UCSD-AML1 (cell line): ENCODE data around the gene EPHA2.
"Not testable (repeated sequence)": the region's sequence is repeated elsewhere in the genome, so short reads cannot be mapped to it uniquely, and the experiment has no call there.

ENCODE experiments used
- DNase-seq: peaks from one replicate; lab custom pipeline; 2025; ENCODE audit not compliant: unreplicated experiment; lab: John Stamatoyannopoulos, UW

The EPHA2 gene

GRCh38 chr1:16122350-16122881 is 33.5 kb downstream of the EPHA2 start:
- no peak for DNase-seq

DNA sequence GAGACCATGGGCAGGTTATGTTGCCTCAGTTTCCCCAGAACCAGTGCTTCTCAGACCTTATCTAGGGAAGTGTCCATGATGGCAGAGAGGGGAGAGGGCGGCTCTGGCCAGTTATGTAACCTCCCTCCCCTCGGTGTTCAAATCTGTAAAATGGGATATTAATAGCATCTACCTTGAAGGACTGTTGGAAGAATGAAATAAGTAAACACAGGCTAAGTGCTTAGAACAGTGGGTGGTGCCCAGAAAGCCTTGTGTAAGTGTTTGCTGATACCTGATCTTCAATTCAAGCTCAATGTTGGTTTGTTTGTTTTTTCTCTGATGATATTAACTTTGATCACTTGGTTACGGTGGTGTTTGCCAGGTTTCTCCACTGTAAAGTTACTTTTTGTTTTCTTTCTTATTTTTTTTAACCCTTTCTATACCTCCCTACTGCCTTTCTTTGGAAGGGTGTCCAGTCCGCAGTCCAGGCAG is 34.9 kb downstream of the EPHA2 start:
- no peak for DNase-seq

GRCh38 chr1:16120407-16120806 is 35.5 kb downstream of the EPHA2 start:
- DNase-seq = no peak

GRCh38 chr1:16119926-16120325 is 35.9 kb downstream of the EPHA2 start:
- DNase-seq = no peak

- DNase-seq = no peak
Observed at GRCh38 chr1:16119504-16119903, 36.4 kb downstream of the EPHA2 start.

- DNase-seq = no peak
Observed at GRCh38 chr1:16118706-16119105, 37.2 kb downstream of the EPHA2 start.

- no peak for DNase-seq
Observed at GRCh38 chr1:16117936-16118335, 37.9 kb downstream of the EPHA2 start.

DNA sequence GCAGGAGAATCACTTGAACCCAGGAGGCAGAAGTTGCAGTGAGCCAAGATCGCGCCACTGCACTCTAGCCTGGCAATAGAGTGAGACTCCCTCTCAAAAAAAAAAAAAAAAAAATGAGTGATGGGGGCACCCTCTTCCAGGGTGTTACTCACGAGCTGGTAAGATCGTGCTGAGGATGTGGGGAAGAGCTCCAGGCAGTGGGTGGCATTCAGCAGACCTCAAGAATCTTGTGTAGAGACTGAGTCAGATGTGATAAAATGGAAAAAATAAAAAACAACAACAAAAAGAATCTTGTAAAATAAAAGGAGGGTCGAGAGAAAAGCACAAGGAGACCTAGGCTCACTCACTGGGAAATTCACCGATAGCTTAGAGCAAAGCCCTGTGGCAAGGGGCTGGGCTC is 38.5 kb downstream of the EPHA2 start:
- DNase-seq = no peak

DNA sequence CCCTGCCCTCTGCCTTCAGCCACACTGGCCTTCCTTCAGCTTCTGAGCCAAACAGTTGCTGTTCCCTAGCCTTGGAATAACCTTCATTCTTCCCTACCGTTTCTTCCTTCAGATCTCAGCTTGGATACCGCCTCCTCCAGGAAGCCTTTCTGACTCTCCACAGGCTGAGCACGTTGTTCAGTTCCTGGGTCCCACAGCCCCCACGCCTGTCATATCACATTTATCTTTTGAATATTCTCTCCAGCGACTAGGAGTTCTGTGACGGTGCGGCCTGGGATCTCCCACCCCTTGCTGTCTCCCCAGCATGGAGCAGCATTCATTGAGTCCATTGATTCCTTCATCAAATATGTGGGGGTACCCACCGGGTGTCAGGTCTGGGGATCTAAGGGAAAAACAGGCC is 39.2 kb downstream of the EPHA2 start:
- no peak for DNase-seq

DNA sequence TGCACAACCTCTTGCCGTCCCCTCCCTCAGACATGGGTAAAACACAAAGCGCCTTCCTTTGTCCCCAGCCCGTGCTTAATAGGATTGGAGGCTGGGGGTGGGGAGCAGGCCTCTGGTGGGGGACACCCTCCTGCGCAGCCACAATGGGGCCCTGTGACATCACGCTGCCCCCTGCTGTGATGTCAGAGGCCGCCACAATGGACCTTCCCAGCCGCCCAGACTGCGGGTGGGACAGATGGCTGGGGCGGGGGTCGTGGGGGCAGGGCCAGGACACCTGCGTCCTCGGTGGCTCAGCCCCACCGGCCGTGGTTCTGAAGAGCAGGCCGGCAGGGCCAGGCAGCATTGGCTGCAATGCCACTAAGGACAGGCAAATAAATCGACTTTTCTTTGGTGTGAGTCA is 39.9 kb downstream of the EPHA2 start:
- no peak for DNase-seq

DNA sequence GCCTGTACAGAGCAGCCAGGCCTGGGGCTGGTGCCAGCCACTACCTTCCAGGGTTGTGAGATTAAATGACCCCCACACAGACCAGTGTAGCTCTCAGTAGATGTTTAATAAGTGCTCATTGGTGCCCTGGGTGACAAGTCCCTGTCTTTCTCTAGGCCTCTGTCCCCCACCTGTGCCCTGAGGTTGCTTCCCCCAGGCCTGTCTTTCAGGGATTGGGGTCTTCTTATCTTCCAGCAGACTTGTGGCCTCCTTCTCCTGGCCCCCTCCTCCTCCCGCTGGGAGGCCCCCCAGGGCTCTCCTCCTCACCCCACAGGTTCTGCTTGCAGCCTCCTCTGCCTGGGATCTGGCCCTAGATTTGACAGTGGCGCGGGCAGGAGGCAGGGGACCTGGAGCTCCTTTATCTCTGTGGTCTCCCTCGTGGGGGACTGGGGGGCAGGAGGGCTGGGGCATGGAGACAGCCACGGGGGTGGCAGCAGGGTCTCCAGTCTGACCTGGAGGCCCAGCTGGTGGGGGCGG is 40.3 kb downstream of the EPHA2 start:
- no peak for DNase-seq

- DNase-seq = no peak
Observed at GRCh38 chr1:16114527-16115467, 41.1 kb downstream of the EPHA2 start.

DNA sequence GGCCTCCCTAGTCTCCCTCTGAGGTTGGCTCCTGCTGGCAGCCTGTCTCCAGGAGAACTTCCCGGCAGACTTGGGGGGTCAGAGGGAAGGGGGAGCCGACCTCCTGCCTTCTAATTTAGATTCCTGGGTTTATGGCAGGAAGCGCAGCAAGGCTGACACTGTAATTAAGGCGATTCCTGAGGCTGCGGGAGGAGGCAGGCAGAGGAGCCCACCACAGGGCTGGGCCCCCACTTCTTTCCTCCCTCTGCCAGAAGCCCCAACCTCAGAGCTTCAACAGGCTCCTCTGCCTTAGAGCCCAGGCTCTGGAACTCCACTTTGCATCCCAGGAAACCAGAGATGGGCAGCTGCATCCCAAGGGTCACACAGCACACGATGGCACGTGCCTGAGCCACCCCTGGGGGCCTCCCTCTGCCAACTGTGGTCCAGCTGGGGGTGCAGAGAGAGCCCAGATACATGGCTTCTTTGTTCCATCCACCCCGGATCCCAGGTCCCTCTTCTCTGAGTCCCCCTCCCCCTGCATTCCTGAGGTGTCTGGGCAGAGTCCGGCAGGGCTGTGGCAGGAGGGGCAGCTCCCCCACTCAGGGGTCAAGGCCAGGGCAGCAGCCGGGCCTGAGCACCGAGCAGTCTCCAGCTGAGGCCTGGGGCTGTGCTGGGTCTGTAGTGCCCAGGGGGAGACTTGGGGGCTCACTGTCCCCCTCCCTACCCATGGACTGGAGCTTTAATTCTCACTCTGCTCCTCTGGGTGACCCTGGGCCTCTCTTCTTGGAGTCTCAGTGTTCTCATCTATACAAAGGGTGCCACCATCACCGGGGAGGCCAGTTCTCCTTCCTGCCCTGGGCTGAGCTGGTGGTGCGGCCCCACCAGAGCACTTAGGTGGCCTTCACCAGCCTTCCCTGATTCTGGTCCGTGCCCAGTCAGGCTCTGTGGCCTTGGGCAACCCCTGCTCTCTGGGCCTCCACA is 43.0 kb downstream of the EPHA2 start:
- DNase-seq = no peak

GRCh38 chr1:16111771-16112595 is 43.9 kb downstream of the EPHA2 start:
- DNase-seq = no peak

DNA sequence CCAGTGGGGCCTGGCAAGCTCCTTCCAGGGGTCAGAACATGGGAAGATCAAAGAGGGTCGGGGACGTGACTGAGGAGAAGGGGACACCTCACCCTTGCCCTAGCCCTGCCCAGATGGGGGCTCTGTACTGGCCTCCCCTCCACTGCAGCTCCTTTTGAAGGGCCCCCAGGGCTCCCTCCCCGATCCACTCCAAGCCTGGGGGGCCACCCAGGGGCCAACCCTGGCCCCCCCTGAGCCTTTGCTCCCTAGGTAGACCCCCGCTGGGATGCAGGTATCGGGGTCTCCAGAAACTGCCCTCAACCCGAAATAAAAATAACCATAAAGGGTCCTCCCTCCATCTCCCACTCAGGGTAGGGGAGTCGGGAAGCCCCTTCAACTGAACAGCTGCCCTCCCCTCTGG is 45.0 kb downstream of the EPHA2 start:
- DNase-seq = no peak

- DNase-seq = no peak
Observed at GRCh38 chr1:16110456-16110855, 45.4 kb downstream of the EPHA2 start.

GRCh38 chr1:16109571-16109970 is 46.3 kb downstream of the EPHA2 start:
- DNase-seq = no peak

- DNase-seq = not testable (repeated sequence)
Observed at GRCh38 chr1:16107039-16107438, 48.8 kb downstream of the EPHA2 start.

DNA sequence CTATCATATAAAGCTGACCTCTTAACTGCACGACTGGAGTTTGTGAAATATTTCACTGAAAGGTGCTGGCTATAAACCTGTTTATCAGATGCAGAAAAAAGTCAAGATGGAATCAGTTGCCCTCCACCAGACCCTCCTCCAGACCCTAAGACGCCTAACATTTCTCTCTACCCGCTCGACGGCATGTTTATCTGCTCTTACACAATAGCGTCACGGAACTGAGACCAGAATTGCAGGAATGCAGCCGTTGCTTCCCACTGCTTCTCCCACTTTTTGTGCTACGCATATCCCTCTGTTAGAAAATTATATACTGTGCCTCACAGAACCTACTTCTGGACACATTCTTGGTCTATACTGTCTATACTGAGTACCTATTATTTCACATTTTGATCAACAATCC is 54.2 kb downstream of the EPHA2 start:
- no peak for DNase-seq

GRCh38 chr1:16099412-16099811 is 56.5 kb downstream of the EPHA2 start:
- no peak for DNase-seq
